ENCODE measurements around the gene MFSD6L. TPM values are rescaled to one million over a fixed set of nuclear protein-coding genes. Genes with fewer than 3 reads are reported as not detected.
A peak's percentile ranks its signal among the peaks of the same experiment; 100 is the strongest.

MFSD6L gene
- total and polyA plus RNA-seq, 10 of the 15 experiments (the other 5 are each of a cell fraction or from before 2014, with no cell fraction given) = 0.39 to 3.1 (median 1.1) TPM

DNA sequence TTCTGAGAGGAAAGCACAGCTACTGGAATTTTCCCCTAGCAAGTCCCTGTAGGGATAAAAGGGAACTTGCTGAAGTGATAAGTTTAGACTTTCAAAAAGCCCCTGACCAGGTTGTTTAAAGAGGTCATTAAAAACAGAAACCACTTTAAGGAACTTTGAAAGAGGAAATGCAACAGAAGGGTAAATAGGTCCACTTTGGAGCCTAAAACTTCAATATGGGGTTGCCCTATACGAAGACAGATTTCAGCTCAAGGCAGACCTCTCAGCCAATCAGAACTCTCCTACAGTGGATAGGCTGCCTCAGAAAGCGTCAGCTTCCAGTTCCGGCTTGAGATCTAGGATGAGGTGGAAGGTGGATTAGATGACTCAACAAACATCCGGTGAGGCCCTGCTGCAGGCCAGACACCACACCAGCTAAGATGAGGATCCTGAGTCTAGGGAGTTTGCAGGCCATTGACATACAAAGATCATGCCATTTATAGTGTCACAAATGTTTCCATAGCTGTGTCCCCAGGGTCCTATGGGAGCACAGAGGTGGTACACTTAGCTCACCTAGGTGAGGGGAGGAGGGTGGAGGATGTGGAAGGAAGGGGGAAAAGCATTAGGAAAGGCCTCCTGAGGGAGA, 7.9 kb upstream of the MFSD6L start (continued):
- no peak for TF ChIP-seq CHD4 (IDR thresholded peaks at IDR 0.05)
- no peak for TF ChIP-seq ZZZ3 (IDR thresholded peaks at IDR 0.05; ENCODE audit: control insufficient read depth, insufficient read length, low read depth)
- no peak for TF ChIP-seq ZSCAN29 (IDR thresholded peaks at IDR 0.05)
- TF ChIP-seq, protein P1, sequence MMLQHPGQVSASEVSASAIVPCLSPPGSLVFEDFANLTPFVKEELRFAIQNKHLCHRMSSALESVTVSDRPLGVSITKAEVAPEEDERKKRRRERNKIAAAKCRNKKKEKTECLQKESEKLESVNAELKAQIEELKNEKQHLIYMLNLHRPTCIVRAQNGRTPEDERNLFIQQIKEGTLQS (IDR thresholded peaks at IDR 0.05; ENCODE audit: borderline replicate concordance, extremely low read depth, low read depth, low read length) = no peak
- no peak for TF ChIP-seq MYB (IDR thresholded peaks at IDR 0.05; ENCODE audit: borderline replicate concordance, low read depth, low read length)
- peak; percentile 88 for TF ChIP-seq CREB1 (IDR thresholded peaks at IDR 0.05; ENCODE audit: low read depth)
- TF ChIP-seq, protein P2, sequence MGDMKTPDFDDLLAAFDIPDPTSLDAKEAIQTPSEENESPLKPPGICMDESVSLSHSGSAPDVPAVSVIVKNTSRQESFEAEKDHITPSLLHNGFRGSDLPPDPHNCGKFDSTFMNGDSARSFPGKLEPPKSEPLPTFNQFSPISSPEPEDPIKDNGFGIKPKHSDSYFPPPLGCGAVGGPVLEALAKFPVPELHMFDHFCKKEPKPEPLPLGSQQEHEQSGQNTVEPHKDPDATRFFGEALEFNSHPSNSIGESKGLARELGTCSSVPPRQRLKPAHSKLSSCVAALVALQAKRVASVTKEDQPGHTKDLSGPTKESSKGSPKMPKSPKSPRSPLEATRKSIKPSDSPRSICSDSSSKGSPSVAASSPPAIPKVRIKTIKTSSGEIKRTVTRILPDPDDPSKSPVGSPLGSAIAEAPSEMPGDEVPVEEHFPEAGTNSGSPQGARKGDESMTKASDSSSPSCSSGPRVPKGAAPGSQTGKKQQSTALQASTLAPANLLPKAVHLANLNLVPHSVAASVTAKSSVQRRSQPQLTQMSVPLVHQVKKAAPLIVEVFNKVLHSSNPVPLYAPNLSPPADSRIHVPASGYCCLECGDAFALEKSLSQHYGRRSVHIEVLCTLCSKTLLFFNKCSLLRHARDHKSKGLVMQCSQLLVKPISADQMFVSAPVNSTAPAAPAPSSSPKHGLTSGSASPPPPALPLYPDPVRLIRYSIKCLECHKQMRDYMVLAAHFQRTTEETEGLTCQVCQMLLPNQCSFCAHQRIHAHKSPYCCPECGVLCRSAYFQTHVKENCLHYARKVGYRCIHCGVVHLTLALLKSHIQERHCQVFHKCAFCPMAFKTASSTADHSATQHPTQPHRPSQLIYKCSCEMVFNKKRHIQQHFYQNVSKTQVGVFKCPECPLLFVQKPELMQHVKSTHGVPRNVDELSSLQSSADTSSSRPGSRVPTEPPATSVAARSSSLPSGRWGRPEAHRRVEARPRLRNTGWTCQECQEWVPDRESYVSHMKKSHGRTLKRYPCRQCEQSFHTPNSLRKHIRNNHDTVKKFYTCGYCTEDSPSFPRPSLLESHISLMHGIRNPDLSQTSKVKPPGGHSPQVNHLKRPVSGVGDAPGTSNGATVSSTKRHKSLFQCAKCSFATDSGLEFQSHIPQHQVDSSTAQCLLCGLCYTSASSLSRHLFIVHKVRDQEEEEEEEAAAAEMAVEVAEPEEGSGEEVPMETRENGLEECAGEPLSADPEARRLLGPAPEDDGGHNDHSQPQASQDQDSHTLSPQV (IDR thresholded peaks at IDR 0.05) = no peak
- TF ChIP-seq SUZ12 (IDR thresholded peaks at IDR 0.05; ENCODE audit: unreplicated experiment) = no peak
- TF ChIP-seq FOS (IDR thresholded peaks at IDR 0.05; ENCODE audit: borderline replicate concordance, extremely low read depth, insufficient read length) = peak; percentile 53
- no peak for TF ChIP-seq CHD1 (IDR thresholded peaks at IDR 0.05; ENCODE audit: low read depth, low read length)
- no peak for TF ChIP-seq CBX5 (IDR thresholded peaks at IDR 0.05; ENCODE audit: low read depth)
- no peak for TF ChIP-seq GATAD2B (conservative IDR thresholded peaks at IDR 0.05; ENCODE audit: low read depth)
- TF ChIP-seq, protein P3, sequence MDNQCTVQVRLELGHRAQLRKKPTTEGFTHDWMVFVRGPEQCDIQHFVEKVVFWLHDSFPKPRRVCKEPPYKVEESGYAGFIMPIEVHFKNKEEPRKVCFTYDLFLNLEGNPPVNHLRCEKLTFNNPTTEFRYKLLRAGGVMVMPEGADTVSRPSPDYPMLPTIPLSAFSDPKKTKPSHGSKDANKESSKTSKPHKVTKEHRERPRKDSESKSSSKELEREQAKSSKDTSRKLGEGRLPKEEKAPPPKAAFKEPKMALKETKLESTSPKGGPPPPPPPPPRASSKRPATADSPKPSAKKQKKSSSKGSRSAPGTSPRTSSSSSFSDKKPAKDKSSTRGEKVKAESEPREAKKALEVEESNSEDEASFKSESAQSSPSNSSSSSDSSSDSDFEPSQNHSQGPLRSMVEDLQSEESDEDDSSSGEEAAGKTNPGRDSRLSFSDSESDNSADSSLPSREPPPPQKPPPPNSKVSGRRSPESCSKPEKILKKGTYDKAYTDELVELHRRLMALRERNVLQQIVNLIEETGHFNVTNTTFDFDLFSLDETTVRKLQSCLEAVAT (IDR thresholded peaks at IDR 0.05) = 0 out of 2 replicates have a peak, but pooled peaks have one; percentile 27
- no peak for TF ChIP-seq SUPT20H (IDR thresholded peaks at IDR 0.05; ENCODE audit: borderline replicate concordance, control insufficient read depth, low read depth, low read length)
- TF ChIP-seq, protein P4, sequence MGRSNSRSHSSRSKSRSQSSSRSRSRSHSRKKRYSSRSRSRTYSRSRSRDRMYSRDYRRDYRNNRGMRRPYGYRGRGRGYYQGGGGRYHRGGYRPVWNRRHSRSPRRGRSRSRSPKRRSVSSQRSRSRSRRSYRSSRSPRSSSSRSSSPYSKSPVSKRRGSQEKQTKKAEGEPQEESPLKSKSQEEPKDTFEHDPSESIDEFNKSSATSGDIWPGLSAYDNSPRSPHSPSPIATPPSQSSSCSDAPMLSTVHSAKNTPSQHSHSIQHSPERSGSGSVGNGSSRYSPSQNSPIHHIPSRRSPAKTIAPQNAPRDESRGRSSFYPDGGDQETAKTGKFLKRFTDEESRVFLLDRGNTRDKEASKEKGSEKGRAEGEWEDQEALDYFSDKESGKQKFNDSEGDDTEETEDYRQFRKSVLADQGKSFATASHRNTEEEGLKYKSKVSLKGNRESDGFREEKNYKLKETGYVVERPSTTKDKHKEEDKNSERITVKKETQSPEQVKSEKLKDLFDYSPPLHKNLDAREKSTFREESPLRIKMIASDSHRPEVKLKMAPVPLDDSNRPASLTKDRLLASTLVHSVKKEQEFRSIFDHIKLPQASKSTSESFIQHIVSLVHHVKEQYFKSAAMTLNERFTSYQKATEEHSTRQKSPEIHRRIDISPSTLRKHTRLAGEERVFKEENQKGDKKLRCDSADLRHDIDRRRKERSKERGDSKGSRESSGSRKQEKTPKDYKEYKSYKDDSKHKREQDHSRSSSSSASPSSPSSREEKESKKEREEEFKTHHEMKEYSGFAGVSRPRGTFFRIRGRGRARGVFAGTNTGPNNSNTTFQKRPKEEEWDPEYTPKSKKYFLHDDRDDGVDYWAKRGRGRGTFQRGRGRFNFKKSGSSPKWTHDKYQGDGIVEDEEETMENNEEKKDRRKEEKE (IDR thresholded peaks at IDR 0.05) = no peak
- no peak for TF ChIP-seq FOXK2 (IDR thresholded peaks at IDR 0.05)
